HAP-1 (cell line): ENCODE results near the gene CHML.
A peak's percentile ranks its signal among the peaks of the same experiment; 100 is the strongest.

Experiments
- DNase-seq, 2 experiments: peaks; one replicate each; pipeline ENCODE4 v3.0.0-alpha.2; 2016 to 2020; ENCODE audit warnings: low spot score in 2 of 2
- H3K27me3 ChIP-seq: fragments of 250-450 bp; sonication (Bioruptor Pico); 2 replicates; pipeline ENCODE4 v1.5.1; 2020; ENCODE audit warnings: low read depth, mild to moderate bottlenecking, moderate library complexity
- H3K36me3 ChIP-seq: fragments of 250-450 bp; sonication (Bioruptor Pico); replicated peaks from 2 replicates; pipeline ENCODE4 v1.5.1; 2020; ENCODE audit warnings: mild to moderate bottlenecking
- H3K4me1 ChIP-seq: fragments of 250-450 bp; sonication (Bioruptor Pico); 2 replicates; pipeline ENCODE4 v1.5.1; 2020; ENCODE audit warnings: mild to moderate bottlenecking
- H3K4me3 ChIP-seq: fragments of 250-450 bp; sonication (Bioruptor Pico); 2 replicates; pipeline ENCODE4 v1.5.1; 2020; ENCODE audit warnings: mild to moderate bottlenecking, moderate library complexity
- H3K9me3 ChIP-seq: fragments of 250-450 bp; sonication (Bioruptor Pico); 2 replicates; pipeline ENCODE4 v1.5.1; 2020; ENCODE audit warnings: mild to moderate bottlenecking, moderate library complexity
- in situ Hi-C: fragments of 300-500 bp; cut with MboI; formaldehyde crosslinking; loops from 3 replicates; pipeline ENCODE4 v1.14.3; 2020; ENCODE audit warnings: low sequenced_read_pairs, inconsistent platforms, mixed read lengths

Gene CHML

DNA sequence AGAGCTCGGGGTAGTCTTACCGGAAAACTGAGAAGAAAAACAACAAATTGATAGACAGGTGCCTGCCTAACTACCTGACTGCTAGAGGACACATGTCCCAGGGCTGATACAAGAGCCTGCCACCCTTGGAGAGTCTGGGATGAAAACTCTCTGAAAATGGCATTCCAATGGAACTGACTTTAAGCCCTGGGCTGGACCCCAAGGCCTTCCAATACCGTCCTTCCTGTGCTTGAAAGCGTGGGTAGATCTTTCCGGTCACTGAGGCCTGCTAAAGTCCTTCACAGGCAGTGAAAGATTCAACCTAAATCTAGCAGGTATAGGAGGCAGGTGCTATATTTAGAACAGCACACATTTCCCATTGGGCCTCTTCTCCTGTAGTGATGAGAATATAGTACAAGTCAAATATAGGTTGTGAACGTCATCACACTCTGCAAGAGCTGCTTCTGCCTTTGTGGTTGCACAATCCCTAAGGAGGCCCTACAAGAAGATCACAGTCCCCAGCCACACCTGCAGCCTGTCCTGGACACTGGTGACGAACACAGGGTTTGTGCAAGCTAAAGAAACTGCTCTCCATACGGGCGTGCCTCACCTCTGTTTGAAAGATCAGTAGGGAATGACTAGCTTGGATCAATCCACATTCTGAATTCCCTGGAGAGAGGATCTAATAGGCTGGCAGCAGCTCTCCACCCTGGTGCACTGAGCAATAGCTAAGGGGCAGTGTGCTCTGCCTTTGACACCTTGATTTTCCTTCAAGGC lies 876 bp upstream of the CHML start:
- Histone ChIP-seq H3K36me3 (peaks cover 4% of the 10 kb centered on the region; the same call in 1 of the 2 replicates), H3K4me1 (peaks cover 9% of the 10 kb centered on the region), H3K4me3 (no peak overlapping the region; the same call in 1 of the 2 replicates), H3K9me3 (0 out of 2 replicates have a peak, but pooled peaks cover 2% of the 10 kb centered on the region), H3K27me3 (no peaks in the 10 kb centered on the region)
- DNase-seq, result no peak
- in situ Hi-C loops, result no loop called here

DNA sequence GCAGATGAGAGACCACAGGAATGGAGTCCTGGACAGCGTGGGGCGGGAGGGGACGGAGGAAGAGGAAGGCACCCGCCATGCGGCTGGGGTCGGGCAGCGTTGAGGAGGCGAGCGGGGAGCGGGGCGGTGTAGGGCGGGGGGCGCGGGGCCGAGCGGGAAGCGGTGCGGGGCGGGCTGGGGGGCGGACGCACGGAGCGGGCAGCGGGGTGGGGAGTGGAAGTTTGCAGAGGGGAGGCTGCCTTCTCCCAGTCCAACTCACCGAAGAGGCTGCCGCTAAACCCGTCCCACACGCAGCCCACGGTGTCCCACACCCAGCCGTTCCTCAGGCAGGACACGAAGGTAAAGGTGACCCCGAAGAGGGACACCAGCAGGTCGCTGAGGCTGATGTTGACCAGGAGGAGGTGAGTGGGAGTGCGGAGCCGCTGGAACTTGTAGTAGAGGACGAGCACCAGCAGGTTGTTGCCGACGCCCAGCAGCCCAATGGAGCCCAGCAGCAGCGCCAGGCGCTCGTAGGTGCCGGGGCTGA lies 483 bp downstream of the CHML start:
- Histone ChIP-seq H3K4me1 (peaks cover 9% of the 10 kb centered on the region), H3K36me3 (peaks cover 15% of the 10 kb centered on the region), H3K27me3 (no peaks in the 10 kb centered on the region), H3K9me3 (0 out of 2 replicates have a peak, but pooled peaks cover 2% of the 10 kb centered on the region), H3K4me3 (peak overlapping the region; percentile 64)
- DNase-seq, result peak; percentile 49 to 67
- in situ Hi-C loops, result no loop called here

DNA sequence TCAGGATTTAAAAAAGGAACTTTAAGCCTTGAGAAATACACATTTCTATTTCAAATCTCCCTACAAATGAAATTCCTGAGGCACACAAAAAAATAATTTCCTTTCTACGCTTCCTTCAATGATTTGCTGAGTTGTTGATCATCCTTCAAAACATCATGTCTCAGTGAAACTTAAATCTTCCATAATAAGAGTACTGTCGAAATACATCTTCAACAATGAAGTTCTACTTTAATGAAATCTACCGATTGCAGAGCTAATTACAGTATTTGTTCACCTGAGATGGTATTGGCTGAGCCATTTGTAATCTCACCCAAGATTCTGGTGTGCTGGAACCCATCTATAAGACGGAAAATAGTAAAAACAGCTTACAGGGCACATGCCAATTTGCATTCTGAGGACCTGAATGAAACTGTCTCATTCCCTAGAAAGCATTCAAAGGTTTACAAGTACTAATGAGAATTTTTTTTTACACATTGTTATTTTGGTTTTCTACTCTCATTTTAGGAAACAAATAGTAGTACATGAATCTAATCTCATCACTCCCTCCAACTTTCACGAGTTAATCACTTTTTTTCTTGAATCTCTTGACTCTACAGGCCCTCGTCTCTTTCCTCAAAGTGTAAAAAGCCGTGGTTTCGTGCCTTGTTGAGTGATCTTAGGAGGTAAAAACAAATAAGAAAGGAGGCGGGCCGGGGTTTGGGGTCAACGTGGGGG lies 1.1 kb downstream of the CHML start:
- DNase-seq, result no peak
- peak overlapping the region; percentile 64 for H3K4me3 ChIP-seq
- H3K4me1 ChIP-seq, result peaks cover 9% of the 10 kb centered on the region
- in situ Hi-C loops, result no loop called here
- 0 out of 2 replicates have a peak, but pooled peaks cover 2% of the 10 kb centered on the region for H3K9me3 ChIP-seq
- no peaks in the 10 kb centered on the region for H3K27me3 ChIP-seq
- peaks cover 19% of the 10 kb centered on the region for H3K36me3 ChIP-seq

DNA sequence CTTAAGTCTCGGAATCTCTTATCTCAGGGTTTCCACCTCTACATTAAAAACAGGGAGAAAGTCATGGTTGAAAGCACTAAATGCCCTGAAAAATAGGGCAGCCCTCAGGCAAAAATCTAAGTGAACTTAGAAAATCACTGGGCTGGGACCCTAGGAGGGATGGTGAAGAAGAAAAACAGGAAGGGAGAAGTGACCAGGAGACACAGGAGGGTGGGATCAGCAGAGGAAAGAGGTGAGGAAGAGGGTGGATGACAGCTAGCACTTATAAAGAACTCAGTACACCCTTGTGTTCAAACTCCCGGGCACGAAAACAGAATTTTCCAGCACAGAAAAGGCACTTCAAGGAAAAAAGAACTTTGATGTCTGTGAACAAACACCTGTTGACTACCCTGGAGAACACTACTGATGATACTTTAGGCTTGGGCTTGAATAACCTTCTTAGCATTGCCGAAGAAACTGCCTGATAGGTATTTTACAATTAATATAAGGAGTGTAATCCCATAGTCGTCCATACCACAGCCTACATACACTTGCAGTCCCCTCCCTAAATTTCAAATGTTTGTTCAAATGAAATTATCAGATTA lies 2.0 kb downstream of the CHML start:
- Histone ChIP-seq H3K36me3 (peaks cover 19% of the 10 kb centered on the region), H3K4me3 (peak overlapping the region; percentile 64), H3K9me3 (0 out of 2 replicates have a peak, but pooled peaks cover 2% of the 10 kb centered on the region), H3K27me3 (no peaks in the 10 kb centered on the region), H3K4me1 (peaks cover 9% of the 10 kb centered on the region)
- DNase-seq, result peak; percentile 16 to 22
- in situ Hi-C loops, result no loop called here

DNA sequence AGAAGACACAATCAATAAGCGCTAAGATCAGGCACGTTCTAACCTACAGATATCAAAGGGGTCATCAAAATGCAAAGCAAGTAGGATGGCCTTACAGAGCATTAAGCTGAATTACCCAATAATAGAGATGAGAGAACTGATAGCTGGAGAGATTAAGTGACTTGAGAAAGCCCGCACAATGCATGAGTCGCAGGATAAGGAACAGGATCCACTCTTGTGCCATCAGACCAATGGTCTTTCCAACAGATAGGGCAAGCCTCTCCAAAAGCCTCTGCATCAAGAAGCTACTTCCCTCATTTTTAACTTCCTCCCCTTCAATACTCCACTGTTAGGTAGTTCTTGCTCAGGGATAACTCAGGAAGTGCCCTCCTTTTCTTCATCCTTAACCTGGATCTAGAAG lies 2.6 kb downstream of the CHML start:
- Histone ChIP-seq H3K4me3 (peak overlapping the region; percentile 64), H3K27me3 (no peaks in the 10 kb centered on the region), H3K9me3 (0 out of 2 replicates have a peak, but pooled peaks cover 2% of the 10 kb centered on the region), H3K36me3 (peaks cover 19% of the 10 kb centered on the region), H3K4me1 (peaks cover 9% of the 10 kb centered on the region)
- in situ Hi-C loops, result no loop called here
- DNase-seq, result peak in 1 of 2 experiments; percentile 9

DNA sequence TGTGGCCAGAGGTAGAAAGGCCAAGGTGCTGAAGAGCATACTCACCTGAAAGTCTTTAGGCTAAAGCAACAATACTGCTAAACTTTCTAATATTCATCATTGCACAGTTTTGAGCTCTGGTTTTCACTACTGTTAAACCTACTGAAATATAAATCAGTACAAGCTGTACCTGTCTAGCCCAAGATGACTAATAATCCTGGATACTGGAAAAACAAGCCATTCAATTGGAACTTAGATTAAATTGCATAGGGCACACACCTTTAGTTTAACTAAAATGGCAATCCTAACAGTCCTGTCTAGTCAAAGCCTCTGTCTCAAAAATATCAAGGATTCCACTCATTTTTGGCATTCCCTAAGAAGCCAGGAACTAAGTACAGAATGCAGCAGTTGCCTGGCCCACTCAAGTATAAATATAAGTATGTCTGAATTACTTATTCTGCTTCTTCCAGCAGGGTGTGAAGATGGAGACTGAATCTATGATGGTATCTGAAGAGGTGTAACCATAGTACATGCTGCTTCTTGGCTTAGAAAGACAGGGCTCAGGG lies 3.1 kb downstream of the CHML start:
- Histone ChIP-seq H3K4me3 (no peak overlapping the region), H3K4me1 (peaks cover 9% of the 10 kb centered on the region), H3K36me3 (peaks cover 19% of the 10 kb centered on the region), H3K9me3 (0 out of 2 replicates have a peak, but pooled peaks cover 2% of the 10 kb centered on the region), H3K27me3 (no peaks in the 10 kb centered on the region)
- in situ Hi-C loops, result no loop called here
- DNase-seq, result no peak

DNA sequence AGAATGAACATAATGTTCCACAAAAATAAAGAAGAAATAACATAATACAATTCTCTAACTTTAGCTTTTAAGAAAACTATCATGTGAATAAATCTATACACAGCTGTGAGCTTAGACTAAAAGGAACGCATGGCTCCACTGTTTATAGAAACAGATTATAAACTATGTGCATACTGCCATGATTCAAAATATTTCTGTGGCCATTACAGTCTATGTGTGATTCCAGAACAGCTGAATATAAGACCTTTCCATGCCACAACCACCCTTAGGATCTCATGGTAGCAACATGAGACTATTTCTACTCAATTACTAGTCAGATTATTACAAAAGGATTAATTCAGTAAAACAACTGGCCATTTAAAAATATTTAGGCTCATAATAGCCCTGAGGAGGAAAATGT lies 3.9 kb downstream of the CHML start:
- Histone ChIP-seq H3K27me3 (no peaks in the 10 kb centered on the region), H3K4me1 (peaks cover 9% of the 10 kb centered on the region), H3K4me3 (no peak overlapping the region), H3K36me3 (peaks cover 19% of the 10 kb centered on the region), H3K9me3 (0 out of 2 replicates have a peak, but pooled peaks cover 2% of the 10 kb centered on the region)
- DNase-seq, result no peak
- in situ Hi-C loops, result no loop called here

DNA sequence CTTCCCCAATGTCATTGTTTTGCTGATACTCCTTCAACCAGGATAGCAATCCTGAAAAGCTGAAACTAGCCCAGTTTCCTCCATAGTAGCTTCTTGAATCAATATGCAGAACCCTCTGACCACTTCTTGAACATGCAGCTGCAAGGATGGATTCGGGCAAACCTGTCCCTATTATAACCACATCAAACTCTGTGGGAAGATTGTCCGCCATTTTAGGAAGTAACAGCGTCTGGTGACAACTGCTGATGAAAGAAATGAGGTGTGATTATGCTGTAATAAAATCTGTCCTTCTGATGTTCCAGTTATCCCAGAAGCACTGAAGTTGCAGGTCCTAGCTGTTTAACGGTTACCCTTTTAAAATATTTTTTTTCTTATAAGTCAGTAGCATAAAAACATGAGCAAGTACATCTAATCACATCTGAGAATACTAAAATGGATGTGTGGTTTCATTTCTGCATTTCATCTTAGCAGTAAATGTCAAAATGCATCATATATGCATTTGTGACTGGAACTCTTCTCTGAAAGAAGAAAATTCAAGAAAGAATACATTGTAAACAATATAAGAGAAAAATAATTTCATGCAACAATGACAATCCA lies 4.5 kb downstream of the CHML start:
- no peaks in the 10 kb centered on the region for H3K27me3 ChIP-seq
- peaks cover 9% of the 10 kb centered on the region for H3K4me1 ChIP-seq
- no peak for DNase-seq
- peaks cover 19% of the 10 kb centered on the region for H3K36me3 ChIP-seq
- 0 out of 2 replicates have a peak, but pooled peaks cover 1% of the 10 kb centered on the region for H3K9me3 ChIP-seq
- in situ Hi-C loops, result no loop called here
- H3K4me3 ChIP-seq, result no peak overlapping the region

DNA sequence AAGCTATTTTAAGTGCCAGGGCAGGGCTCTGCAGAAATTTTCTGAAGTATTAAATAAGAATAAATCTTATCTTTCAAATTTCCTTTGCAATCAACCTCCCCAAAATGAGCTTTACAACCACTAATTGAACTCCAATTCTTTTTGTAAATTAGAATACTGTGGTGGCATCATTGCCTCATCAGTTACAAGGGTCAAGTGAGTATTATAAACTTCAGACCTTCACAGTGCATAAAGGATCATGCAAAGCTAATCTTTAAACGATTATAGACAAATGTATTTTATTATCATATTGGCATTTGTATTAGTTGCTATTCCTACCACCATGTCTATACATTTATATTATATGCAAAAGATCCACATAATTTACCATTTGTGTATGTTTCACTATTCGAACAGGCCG lies 7.2 kb downstream of the CHML start:
- no peaks in the 10 kb centered on the region for H3K27me3 ChIP-seq
- H3K4me3 ChIP-seq, result no peak overlapping the region
- H3K4me1 ChIP-seq, result peaks cover 6% of the 10 kb centered on the region
- in situ Hi-C loops, result no loop called here
- no peaks in the 10 kb centered on the region for H3K9me3 ChIP-seq
- peaks cover 19% of the 10 kb centered on the region for H3K36me3 ChIP-seq
- DNase-seq, result no peak

DNA sequence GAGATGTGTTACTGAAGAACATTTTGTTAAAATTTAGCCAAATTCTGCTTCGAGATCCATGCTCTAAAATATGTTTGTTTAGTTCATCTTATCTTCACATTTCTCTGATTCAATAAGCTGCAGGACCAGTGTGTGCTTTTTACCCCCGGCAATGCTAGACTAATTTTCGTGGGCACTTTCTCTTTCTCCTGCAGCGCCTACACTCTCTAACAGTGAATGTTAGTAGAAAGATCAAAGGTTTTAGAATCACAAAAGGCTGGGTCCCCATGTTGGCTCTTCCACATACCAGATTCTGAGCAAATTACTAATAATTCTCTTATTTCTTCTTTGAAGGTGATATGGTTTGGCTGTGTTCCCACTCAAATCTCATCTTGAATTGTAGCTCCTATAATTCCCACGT lies 8.5 kb downstream of the CHML start:
- no peaks in the 10 kb centered on the region for H3K9me3 ChIP-seq
- DNase-seq, result no peak
- H3K4me1 ChIP-seq, result no peaks in the 10 kb centered on the region
- peaks cover 28% of the 10 kb centered on the region for H3K36me3 ChIP-seq
- in situ Hi-C loops, result no loop called here
- H3K4me3 ChIP-seq, result no peak overlapping the region
- no peaks in the 10 kb centered on the region for H3K27me3 ChIP-seq

DNA sequence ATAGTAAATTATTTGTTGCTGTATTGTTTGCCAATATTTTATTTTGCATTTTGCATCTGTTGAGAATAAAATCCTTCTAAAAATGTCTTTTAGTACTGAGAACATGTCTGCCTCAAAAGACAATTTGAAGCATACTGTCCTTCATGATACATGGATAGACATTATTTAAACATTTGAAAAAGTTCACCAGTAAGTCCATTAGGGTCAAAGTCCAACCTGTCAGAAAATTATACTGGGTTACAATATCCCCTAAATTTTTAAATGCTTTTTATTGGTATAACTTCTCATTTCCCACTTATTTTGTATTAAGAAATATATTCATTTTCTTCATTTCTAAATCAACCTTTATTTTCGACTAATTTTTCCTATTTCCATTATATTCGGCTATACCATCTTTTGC lies 9.3 kb downstream of the CHML start:
- peaks cover 27% of the 10 kb centered on the region for H3K36me3 ChIP-seq
- H3K27me3 ChIP-seq, result no peaks in the 10 kb centered on the region
- no peak for DNase-seq
- in situ Hi-C loops, result no loop called here
- H3K9me3 ChIP-seq, result no peaks in the 10 kb centered on the region
- H3K4me1 ChIP-seq, result no peaks in the 10 kb centered on the region
- H3K4me3 ChIP-seq, result no peak overlapping the region

DNA sequence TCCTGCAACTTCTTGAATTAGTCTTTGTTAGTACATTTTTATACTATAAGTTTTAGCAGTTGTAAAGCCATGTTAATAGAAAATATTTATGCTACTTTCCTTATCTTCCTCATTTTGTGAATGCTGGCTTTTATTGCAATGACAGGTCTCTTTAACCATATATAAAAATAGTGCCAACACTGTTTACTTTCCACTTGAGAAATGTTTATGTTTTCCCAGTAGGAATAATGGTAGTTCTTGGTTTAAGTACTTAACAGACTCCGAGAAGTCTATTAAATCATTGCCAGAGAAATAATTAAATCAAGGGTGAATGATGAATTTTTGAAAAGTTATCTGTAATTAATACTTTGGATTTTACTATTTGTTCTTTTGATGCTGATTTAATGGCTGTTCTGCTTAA lies 9.7 kb downstream of the CHML start:
- no peak overlapping the region for H3K4me3 ChIP-seq
- peaks cover 23% of the 10 kb centered on the region for H3K36me3 ChIP-seq
- H3K27me3 ChIP-seq, result no peaks in the 10 kb centered on the region
- in situ Hi-C loops, result no loop called here
- H3K4me1 ChIP-seq, result no peaks in the 10 kb centered on the region
- DNase-seq, result no peak
- H3K9me3 ChIP-seq, result no peaks in the 10 kb centered on the region

DNA sequence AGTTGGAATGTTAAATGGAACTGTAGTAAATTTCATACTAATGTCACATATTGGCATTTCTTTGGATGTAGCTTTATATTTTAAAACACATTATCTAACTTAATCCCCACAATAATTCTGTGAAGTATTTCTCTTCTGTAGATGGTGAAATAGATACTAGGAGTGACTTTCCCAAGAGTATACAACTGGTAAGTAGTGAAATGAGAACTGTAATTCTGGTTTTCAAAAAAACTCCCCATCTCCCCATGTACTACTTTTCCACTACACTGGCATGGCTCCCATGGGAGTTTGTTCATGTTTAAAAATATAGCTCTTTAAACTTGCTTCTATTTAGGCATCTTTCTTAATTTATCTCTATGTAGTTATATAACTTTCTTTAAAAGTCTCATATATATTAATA lies 10.2 kb downstream of the CHML start:
- DNase-seq, result no peak
- H3K4me1 ChIP-seq, result no peaks in the 10 kb centered on the region
- in situ Hi-C loops, result no loop called here
- no peaks in the 10 kb centered on the region for H3K9me3 ChIP-seq
- peaks cover 20% of the 10 kb centered on the region for H3K36me3 ChIP-seq
- no peaks in the 10 kb centered on the region for H3K27me3 ChIP-seq
- no peak overlapping the region for H3K4me3 ChIP-seq
